ENCODE data around the gene ATP11A. TPM values are rescaled to one million over a fixed set of nuclear protein-coding genes. Genes with fewer than 3 reads are reported as not detected.

The ATP11A gene
- total and polyA plus RNA-seq, 2 donors (not counting 3 experiments of a cell fraction or from before 2014, with no cell fraction given) = 16.5 to 88.1 TPM

DNA sequence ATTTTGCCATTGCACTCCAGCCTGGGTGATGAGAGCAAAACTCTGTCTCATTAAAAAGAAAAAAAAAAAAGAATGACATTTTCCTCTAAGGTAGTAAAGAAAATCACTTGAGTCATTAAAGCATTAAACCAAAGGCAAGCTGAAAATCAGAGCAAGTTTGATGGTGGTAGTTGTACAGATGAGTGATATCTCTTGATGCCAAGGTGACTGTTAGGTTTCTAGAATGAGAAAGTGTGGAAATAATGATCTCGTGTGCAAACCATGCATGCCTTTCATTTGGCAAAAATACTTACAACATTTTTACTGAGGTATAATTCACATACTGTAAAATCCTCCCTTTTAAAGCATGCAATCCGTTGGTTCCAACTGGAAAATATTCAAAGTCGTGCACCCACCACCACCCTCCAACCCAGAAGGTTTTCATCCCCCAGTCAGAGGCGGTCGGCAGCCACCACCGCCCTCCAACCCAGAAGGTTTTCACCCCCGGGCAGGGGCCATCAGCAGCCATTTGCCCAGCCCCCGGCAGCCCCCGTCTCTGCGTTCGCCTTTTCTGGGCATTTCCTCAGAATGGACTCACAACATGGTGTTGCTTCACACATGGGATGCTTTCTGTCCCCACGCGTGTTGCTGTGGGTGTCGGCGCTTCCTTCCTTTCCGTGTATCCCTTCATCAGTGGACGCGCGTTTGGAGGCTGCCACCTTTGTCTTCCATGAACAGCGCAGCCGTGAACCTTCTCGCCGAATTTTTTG is 90.2 kb downstream of the ATP11A start:
- H3K27ac ChIP-seq (ENCODE audit: insufficient read depth, low read depth, low read length) = no peak overlapping the region
- H3K4me1 ChIP-seq (ENCODE audit: control insufficient read depth, extremely low read depth, insufficient read depth, low read length) = peaks cover 6% of the 10 kb centered on the region
- no peaks in the 10 kb centered on the region for H3K79me2 ChIP-seq (ENCODE audit: control insufficient read depth, insufficient read depth, low read length)
- ChIA-PET POLR2A (no interaction called here), CTCF (no interaction called here)
- H2AFZ ChIP-seq (ENCODE audit: low read depth, low read length) = no peak overlapping the region
- no peak overlapping the region for H3K4me3 ChIP-seq (replicated peaks in 1 of 3; ENCODE audit: insufficient read depth in 1 of 3, low read depth in 1 of 3, low read length in 3 of 3)
- DNase-seq (ENCODE audit: low read depth, low spot score) (no peak), FAIRE-seq (peak; percentile 26)
- TF ChIP-seq JUN (IDR thresholded peaks at IDR 0.05; ENCODE audit: borderline replicate concordance, insufficient read depth, insufficient read length, low read depth) (no peak), GATA2 (IDR thresholded peaks at IDR 0.05; ENCODE audit: insufficient read depth, insufficient read length, low read depth, low read length) (no peak), POLR2AphosphoS5 (IDR thresholded peaks at IDR 0.05; ENCODE audit: insufficient read depth, low read depth, low read length) (no peak), EZH2 (IDR thresholded peaks at IDR 0.05; ENCODE audit: borderline replicate concordance, low read depth, low read length, severe bottlenecking) (no peak), POLR2A (IDR thresholded peaks at IDR 0.05; ENCODE audit: low read depth, low read length) (no peak), MYC (IDR thresholded peaks at IDR 0.05; ENCODE audit: low read depth, low read length) (no peak), FOS (IDR thresholded peaks at IDR 0.05; ENCODE audit: borderline replicate concordance, insufficient read depth, low read length) (no peak)
- TF ChIP-seq, protein P1, sequence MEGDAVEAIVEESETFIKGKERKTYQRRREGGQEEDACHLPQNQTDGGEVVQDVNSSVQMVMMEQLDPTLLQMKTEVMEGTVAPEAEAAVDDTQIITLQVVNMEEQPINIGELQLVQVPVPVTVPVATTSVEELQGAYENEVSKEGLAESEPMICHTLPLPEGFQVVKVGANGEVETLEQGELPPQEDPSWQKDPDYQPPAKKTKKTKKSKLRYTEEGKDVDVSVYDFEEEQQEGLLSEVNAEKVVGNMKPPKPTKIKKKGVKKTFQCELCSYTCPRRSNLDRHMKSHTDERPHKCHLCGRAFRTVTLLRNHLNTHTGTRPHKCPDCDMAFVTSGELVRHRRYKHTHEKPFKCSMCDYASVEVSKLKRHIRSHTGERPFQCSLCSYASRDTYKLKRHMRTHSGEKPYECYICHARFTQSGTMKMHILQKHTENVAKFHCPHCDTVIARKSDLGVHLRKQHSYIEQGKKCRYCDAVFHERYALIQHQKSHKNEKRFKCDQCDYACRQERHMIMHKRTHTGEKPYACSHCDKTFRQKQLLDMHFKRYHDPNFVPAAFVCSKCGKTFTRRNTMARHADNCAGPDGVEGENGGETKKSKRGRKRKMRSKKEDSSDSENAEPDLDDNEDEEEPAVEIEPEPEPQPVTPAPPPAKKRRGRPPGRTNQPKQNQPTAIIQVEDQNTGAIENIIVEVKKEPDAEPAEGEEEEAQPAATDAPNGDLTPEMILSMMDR (IDR thresholded peaks at IDR 0.05; ENCODE audit: extremely low read depth in 1 of 2, insufficient read depth in 1 of 2, low read depth in 1 of 2, low read length in 2 of 2) = no peak
- TF ChIP-seq, protein P2, sequence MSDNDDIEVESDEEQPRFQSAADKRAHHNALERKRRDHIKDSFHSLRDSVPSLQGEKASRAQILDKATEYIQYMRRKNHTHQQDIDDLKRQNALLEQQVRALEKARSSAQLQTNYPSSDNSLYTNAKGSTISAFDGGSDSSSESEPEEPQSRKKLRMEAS (IDR thresholded peaks at IDR 0.05; ENCODE audit: insufficient read depth, insufficient read length) = no peak
- H3K36me3 ChIP-seq (ENCODE audit: control insufficient read depth in 2 of 2, extremely low read depth in 1 of 2, insufficient read depth in 2 of 2, low read length in 2 of 2) = no peaks in the 10 kb centered on the region
- no peaks in the 10 kb centered on the region for H3K9me1 ChIP-seq (replicated peaks; ENCODE audit: control insufficient read depth, extremely low read depth, insufficient read depth, low read length)
- no peaks in the 10 kb centered on the region for H4K20me1 ChIP-seq (replicated peaks; ENCODE audit: control insufficient read depth, extremely low read depth, insufficient read depth, low read length)
- no peak overlapping the region for H3K4me2 ChIP-seq (ENCODE audit: insufficient read depth, low read length)
- H3K27me3 ChIP-seq (ENCODE audit: control insufficient read depth in 2 of 2, insufficient read depth in 2 of 2, low read length in 2 of 2) = no peaks in the 10 kb centered on the region
- dilution Hi-C loops (cut with MboI; ENCODE audit: extremely low pct_ligation_motif_present, low sequenced_read_pairs) = no loop called here
- H3K9me3 ChIP-seq (replicated peaks; ENCODE audit: control insufficient read depth, insufficient read depth, low read length) = no peaks in the 10 kb centered on the region
- no peak overlapping the region for H3K9ac ChIP-seq (replicated peaks; ENCODE audit: extremely low read depth, insufficient read depth, low read length)
- intact Hi-C loops (cut with micrococcal nuclease) = loop anchor here (5.0 kb wide), 2 partner anchors 68 to 88 kb away; partner anchors contain the start of gene ATP11A
- BruUV-seq (replicated peaks) = no TSS peak

Data from endothelial cell of umbilical vein (primary cell).